ENCODE data around the gene SH2D4B. TPM values are rescaled to one million over a fixed set of nuclear protein-coding genes. Genes with fewer than 3 reads are reported as not detected.
A peak's percentile ranks its signal among the peaks of the same experiment; 100 is the strongest.

SH2D4B gene
- total RNA-seq, 2 donors from 2014 or later, result 0.14 TPM; not detected in 1

DNA sequence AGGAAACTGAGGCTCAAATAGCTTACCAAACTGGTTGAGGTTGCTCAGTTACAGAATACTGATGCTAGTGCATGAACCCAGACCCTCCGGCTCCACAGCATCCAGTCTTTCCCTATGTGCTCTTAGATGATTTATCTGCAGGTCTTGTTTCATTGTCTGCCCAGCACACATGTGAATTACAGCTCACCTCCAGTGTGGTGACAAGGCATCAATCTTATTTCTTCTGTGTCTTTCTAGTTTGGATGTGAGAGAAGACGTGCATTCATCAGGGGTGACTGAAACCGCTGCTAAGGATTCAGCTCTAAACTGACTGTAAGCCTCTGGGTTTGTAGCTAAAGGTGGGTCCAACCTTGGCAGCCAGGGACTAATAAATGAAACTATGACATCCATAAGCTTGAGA, 123.8 kb downstream of the SH2D4B start:
- Mint-ChIP-seq H3K36me3 (no peaks in the 10 kb centered on the region), H3K27ac (no peak overlapping the region), H3K9me3 (no peaks in the 10 kb centered on the region)
- ATAC-seq (no peak), DNase-seq (ENCODE audit: low spot score in 2 of 2) (no peak)

- H3K36me3 Mint-ChIP-seq, result no peaks in the 10 kb centered on the region
- no peaks in the 10 kb centered on the region for H3K9me3 Mint-ChIP-seq
- H3K27ac Mint-ChIP-seq, result no peak overlapping the region
- DNase-seq (ENCODE audit: low spot score in 2 of 2) (peak in 1 of 2 donors; percentile 83), ATAC-seq (peak; percentile 74)
These were observed 124.9 kb downstream of the SH2D4B start for GRCh38 chr10:80662429-80663261.

DNA sequence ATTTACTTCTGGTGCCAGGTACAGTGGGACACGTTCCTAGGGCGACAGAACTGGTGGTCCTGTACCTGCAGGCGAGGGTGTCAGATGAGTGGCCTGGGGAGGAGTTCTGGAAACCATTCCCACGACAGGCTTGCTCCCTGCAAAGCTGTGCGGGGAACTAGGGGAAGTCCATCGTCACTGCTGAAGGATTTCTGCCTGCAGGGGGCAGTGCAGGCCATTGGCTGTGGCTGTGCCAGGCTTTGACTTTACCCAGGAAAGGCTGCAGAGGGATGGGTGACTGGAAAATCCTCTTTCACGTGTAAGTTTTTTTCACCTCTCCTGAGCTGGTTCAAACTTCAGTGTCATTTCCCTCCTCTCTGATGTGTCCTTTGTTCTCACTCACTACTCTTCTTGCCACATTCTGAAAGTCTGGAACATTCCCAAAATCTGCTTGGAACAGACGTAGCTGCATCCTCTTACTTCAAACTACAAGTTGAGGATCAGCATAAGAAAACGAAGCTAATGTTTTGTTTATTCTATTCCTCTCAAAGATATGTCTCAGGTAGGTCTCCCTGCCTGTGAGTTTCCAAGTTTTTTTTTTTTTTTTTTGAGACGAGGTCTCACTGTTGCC, 126.5 kb downstream of the SH2D4B start:
- peak in 1 of 2 donors; percentile 79 for DNase-seq (ENCODE audit: low spot score in 2 of 2)
- Mint-ChIP-seq H3K36me3 (no peaks in the 10 kb centered on the region), H3K27ac (no peak overlapping the region), H3K9me3 (no peaks in the 10 kb centered on the region)
- peak; percentile 72 to 80 for ATAC-seq

DNA sequence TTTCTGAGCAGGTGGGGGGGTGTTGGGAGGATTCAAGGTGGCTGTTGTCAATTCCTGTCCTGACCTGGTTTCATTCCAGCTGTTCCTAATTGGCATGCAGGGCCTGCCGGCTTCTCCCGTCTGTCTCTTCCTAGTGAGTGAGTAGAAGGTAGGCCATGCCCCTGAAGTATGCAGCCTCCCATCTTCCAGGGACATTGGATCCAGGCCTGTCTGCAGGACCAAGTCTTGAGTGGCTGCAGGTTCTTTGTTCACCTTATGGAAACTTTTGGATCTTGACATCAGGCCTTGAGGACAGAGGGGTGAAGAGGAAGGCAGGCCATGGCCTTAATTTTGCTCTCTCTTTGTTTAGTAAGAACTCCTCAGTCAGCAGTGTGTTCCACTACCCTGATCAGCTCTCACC, 131.8 kb downstream of the SH2D4B start:
- H3K9me3 Mint-ChIP-seq, result no peaks in the 10 kb centered on the region
- no peak for DNase-seq (ENCODE audit: low spot score in 2 of 2)

GRCh38 chr10:80670774-80671173, 133.1 kb downstream of the SH2D4B start:
- no peak overlapping the region for H3K27ac Mint-ChIP-seq
- ATAC-seq, result no peak
- H3K9me3 Mint-ChIP-seq, result no peaks in the 10 kb centered on the region
- no peak for DNase-seq (ENCODE audit: low spot score in 2 of 2)
- H3K36me3 Mint-ChIP-seq, result no peaks in the 10 kb centered on the region

More for the DNA sequence above, 131.8 kb downstream of the SH2D4B start:
- no peak for ATAC-seq
- Mint-ChIP-seq H3K36me3 (no peaks in the 10 kb centered on the region), H3K27ac (no peak overlapping the region)

- Mint-ChIP-seq H3K9me3 (no peaks in the 10 kb centered on the region), H3K27ac (no peak overlapping the region), H3K36me3 (no peaks in the 10 kb centered on the region)
- DNase-seq (ENCODE audit: low spot score in 2 of 2) (no peak), ATAC-seq (no peak)
These were observed 134.1 kb downstream of the SH2D4B start for GRCh38 chr10:80671847-80672246.

DNA sequence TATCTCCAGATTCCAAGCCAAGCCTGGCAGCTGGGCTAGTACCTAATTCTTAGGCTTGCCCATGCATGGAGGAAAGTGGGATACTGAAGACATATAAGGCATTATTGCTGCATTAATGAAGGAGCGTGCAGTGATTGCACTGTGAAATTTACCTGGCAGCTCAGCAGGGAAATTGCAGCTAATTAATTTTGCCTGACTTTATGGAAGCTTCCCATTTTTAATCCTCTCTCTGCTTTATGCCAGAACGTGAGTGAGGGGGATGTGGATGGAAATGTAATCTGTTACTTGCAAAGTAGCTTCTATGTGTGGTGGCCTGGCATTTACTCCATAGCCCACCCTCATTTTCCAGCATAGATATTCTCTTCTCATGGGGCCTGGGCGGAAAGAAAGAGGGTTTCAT, 134.9 kb downstream of the SH2D4B start:
- Mint-ChIP-seq H3K27ac (no peak overlapping the region), H3K9me3 (no peaks in the 10 kb centered on the region), H3K36me3 (no peaks in the 10 kb centered on the region)
- no peak for ATAC-seq
- no peak for DNase-seq (ENCODE audit: low spot score in 2 of 2)

DNA sequence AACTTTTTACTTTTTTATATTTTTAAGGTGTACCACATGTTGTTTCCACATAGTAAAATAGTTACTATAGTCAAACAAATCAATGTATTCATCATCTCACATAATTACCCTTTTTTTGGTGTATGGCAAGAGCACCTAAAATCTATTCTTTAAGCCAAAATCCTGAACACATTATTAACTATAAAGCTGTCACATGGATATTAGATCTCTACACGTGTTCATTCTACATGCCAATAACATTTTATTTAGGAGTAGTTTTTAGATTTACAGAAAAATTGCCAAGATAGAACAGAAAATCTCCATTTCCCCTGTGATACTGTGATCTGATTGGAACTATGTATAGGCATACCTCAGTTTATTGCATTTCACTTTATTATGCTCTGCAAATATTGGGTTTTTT, 137.1 kb downstream of the SH2D4B start:
- ATAC-seq, result no peak
- no peak for DNase-seq (ENCODE audit: low spot score in 2 of 2)
- no peak overlapping the region for H3K27ac Mint-ChIP-seq
- H3K36me3 Mint-ChIP-seq, result no peaks in the 10 kb centered on the region
- H3K9me3 Mint-ChIP-seq, result no peaks in the 10 kb centered on the region

DNA sequence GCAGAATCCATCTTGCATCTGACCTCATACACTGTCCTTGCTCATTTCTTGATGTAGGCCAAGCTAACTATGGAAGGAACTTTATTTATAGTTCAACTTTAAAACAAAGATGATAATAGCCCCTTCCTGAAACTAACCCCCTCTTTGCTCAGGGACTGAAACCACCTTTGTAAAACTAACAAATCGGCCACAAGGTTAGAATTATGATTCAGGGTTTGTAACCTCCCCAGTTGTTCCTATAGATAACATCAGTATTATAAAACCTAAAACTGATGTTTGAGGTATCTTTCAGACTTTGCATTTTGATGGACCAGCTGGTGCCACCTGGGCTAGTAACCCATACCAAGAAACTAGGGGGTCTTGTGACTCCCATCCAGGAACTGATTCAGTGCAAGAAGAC, 143.4 kb downstream of the SH2D4B start:
- DNase-seq (ENCODE audit: low spot score in 2 of 2) (no peak), ATAC-seq (no peak)
- Mint-ChIP-seq H3K9me3 (peaks cover 0 to 5% of the 10 kb centered on the region in 2 donors), H3K27ac (no peak overlapping the region), H3K36me3 (no peaks in the 10 kb centered on the region)

DNA sequence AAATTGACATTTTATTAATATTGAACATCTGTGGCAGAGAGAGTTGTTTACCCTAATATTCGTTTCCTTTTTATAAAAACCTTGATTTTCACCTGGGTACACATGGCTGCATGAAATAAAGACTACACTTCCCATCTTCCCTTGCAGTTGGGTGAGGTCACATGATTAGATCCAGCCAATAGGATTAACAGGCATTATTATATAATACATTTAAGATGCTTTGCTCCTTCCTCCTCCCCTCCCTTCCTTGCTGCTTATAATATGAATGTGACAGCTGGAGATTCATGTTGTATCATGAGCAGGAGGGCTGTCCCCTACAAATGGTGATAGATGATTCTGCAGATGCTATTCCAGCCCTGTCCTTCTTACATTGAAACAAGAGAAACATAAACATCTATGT, 146.6 kb downstream of the SH2D4B start:
- ATAC-seq (peak in 1 of 2 donors; percentile 74), DNase-seq (ENCODE audit: low spot score in 2 of 2) (no peak)
- peak overlapping the region in 1 of 2 donors; percentile 5 for H3K27ac Mint-ChIP-seq
- H3K36me3 Mint-ChIP-seq, result no peaks in the 10 kb centered on the region
- H3K9me3 Mint-ChIP-seq, result peaks cover 0 to 5% of the 10 kb centered on the region in 2 donors

GRCh38 chr10:80685355-80685754, 147.7 kb downstream of the SH2D4B start:
- ATAC-seq, result no peak
- H3K9me3 Mint-ChIP-seq, result peaks cover 0 to 5% of the 10 kb centered on the region in 2 donors

GRCh38 chr10:80686734-80687475, 149.2 kb downstream of the SH2D4B start:
- H3K9me3 Mint-ChIP-seq, result peaks cover 0 to 5% of the 10 kb centered on the region in 2 donors
- no peak for DNase-seq (ENCODE audit: low spot score in 2 of 2)
- no peak overlapping the region for H3K27ac Mint-ChIP-seq
- H3K36me3 Mint-ChIP-seq, result no peaks in the 10 kb centered on the region
- ATAC-seq, result no peak

More at GRCh38 chr10:80685355-80685754, 147.7 kb downstream of the SH2D4B start:
- no peak overlapping the region for H3K27ac Mint-ChIP-seq
- H3K36me3 Mint-ChIP-seq, result no peaks in the 10 kb centered on the region
- no peak for DNase-seq (ENCODE audit: low spot score in 2 of 2)

- ATAC-seq, result no peak
- H3K36me3 Mint-ChIP-seq, result no peaks in the 10 kb centered on the region
- no peak overlapping the region for H3K27ac Mint-ChIP-seq
- no peak for DNase-seq (ENCODE audit: low spot score in 2 of 2)
- peaks cover 0 to 5% of the 10 kb centered on the region in 2 donors for H3K9me3 Mint-ChIP-seq
These were observed 149.7 kb downstream of the SH2D4B start for GRCh38 chr10:80687476-80687789.

GRCh38 chr10:80690434-80690833, 152.7 kb downstream of the SH2D4B start:
- H3K27ac Mint-ChIP-seq, result no peak overlapping the region
- no peak for DNase-seq (ENCODE audit: low spot score in 2 of 2)
- no peaks in the 10 kb centered on the region for H3K9me3 Mint-ChIP-seq
- no peaks in the 10 kb centered on the region for H3K36me3 Mint-ChIP-seq
- no peak for ATAC-seq

- Mint-ChIP-seq H3K27ac (no peak overlapping the region), H3K9me3 (no peaks in the 10 kb centered on the region), H3K36me3 (no peaks in the 10 kb centered on the region)
- ATAC-seq (no peak), DNase-seq (ENCODE audit: low spot score in 2 of 2) (no peak)
These were observed 153.7 kb downstream of the SH2D4B start for GRCh38 chr10:80691441-80691840.

GRCh38 chr10:80693565-80693964, 155.9 kb downstream of the SH2D4B start:
- H3K9me3 Mint-ChIP-seq, result no peaks in the 10 kb centered on the region
- ATAC-seq, result no peak

GRCh38 chr10:80694930-80695329, 157.2 kb downstream of the SH2D4B start:
- no peaks in the 10 kb centered on the region for H3K36me3 Mint-ChIP-seq
- ATAC-seq (no peak), DNase-seq (ENCODE audit: low spot score in 2 of 2) (no peak)
- no peak overlapping the region for H3K27ac Mint-ChIP-seq
- H3K9me3 Mint-ChIP-seq, result no peaks in the 10 kb centered on the region

More at GRCh38 chr10:80693565-80693964, 155.9 kb downstream of the SH2D4B start:
- no peak overlapping the region for H3K27ac Mint-ChIP-seq
- no peak for DNase-seq (ENCODE audit: low spot score in 2 of 2)
- no peaks in the 10 kb centered on the region for H3K36me3 Mint-ChIP-seq
